Measurements from ENCODE around the gene THRB. TPM values are rescaled to one million over a fixed set of nuclear protein-coding genes. Genes with fewer than 3 reads are reported as not detected.

The THRB gene
- total RNA-seq, 5 donors from 2014 or later (not counting 1 experiment from before 2014, with no cell fraction given) = 0.03 to 0.29 (median 0.19) TPM; not detected in 2

GRCh38 chr3:24240306-24240705 is 254.3 kb downstream of the THRB start:
- ChIA-PET POLR2A (no interaction called here), CTCF (interaction anchor here (0.6 to 1.9 kb wide), 2 partner anchors 352 to 1762 kb away, joined by 3 to 6 read pairs; no protein-coding TSS in a partner anchor)
- ATAC-seq (replicated peaks in 1 of 4) (no peak), DNase-seq (no peak)
- no peak overlapping the region for H3K4me3 Mint-ChIP-seq
- Histone ChIP-seq H3K9me3 (no peaks in the 10 kb centered on the region), H3K36me3 (ENCODE audit: control insufficient read depth in 2 of 2, extremely low read depth in 1 of 2, insufficient read depth in 1 of 2, low read length in 1 of 2) (no peaks in the 10 kb centered on the region), H3K27ac (ENCODE audit: low read length) (no peak overlapping the region), H3K4me1 (ENCODE audit: control insufficient read depth in 1 of 2, extremely low read depth in 1 of 2, insufficient read depth in 2 of 2, low read length in 2 of 2) (no peaks in the 10 kb centered on the region), H3K27me3 (replicated peaks in 1 of 2; ENCODE audit: control insufficient read depth in 2 of 2, extremely low read depth in 1 of 2, insufficient read depth in 2 of 2, low read length in 1 of 2) (no peaks in the 10 kb centered on the region), H3K4me3 (ENCODE audit: control insufficient read depth in 1 of 2, extremely low read depth in 1 of 2, low read length in 1 of 2) (no peak overlapping the region)
- H3K27ac Mint-ChIP-seq = no peak overlapping the region
- 93% methylated on average over 2 of the region's 6 CpGs for WGBS (ENCODE audit: insufficient coverage)
- no peaks in the 10 kb centered on the region for H3K4me1 Mint-ChIP-seq
- H3K27me3 Mint-ChIP-seq = peaks cover 3 to 7% of the 10 kb centered on the region in 2 donors
- no peaks in the 10 kb centered on the region for H3K9me3 Mint-ChIP-seq
- H3K36me3 Mint-ChIP-seq = no peaks in the 10 kb centered on the region

- no peaks in the 10 kb centered on the region for H3K27me3 Mint-ChIP-seq
- no CpG with 5 or more reads among the region's 4 CpGs for WGBS (ENCODE audit: insufficient coverage)
- no peaks in the 10 kb centered on the region for H3K9me3 ChIP-seq
- H3K4me3 Mint-ChIP-seq = no peak overlapping the region
- no peaks in the 10 kb centered on the region for H3K4me1 Mint-ChIP-seq
- DNase-seq = peak in 16 of 35 experiments; percentile 1 to 65 (median 8)
- POLR2A ChIA-PET = no interaction called here
- H3K4me1 ChIP-seq (ENCODE audit: control insufficient read depth in 1 of 2, extremely low read depth in 1 of 2, insufficient read depth in 2 of 2, low read length in 2 of 2) = no peaks in the 10 kb centered on the region
- no peaks in the 10 kb centered on the region for H3K36me3 Mint-ChIP-seq
- H3K27ac ChIP-seq (ENCODE audit: low read length) = no peak overlapping the region
- no peaks in the 10 kb centered on the region for H3K27me3 ChIP-seq (replicated peaks in 1 of 2; ENCODE audit: control insufficient read depth in 2 of 2, extremely low read depth in 1 of 2, insufficient read depth in 2 of 2, low read length in 1 of 2)
- no peak for ATAC-seq (replicated peaks in 1 of 4)
- CTCF ChIA-PET = interaction anchor here (1.4 to 2.4 kb wide), 3 partner anchors 13 to 350 kb away, joined by 6 to 10 read pairs (median 7); no protein-coding TSS in a partner anchor
- H3K27ac Mint-ChIP-seq = no peak overlapping the region
- no peaks in the 10 kb centered on the region for H3K36me3 ChIP-seq (ENCODE audit: control insufficient read depth in 2 of 2, extremely low read depth in 1 of 2, insufficient read depth in 1 of 2, low read length in 1 of 2)
- no peak overlapping the region for H3K4me3 ChIP-seq (ENCODE audit: control insufficient read depth in 1 of 2, extremely low read depth in 1 of 2, low read length in 1 of 2)
- H3K9me3 Mint-ChIP-seq = no peaks in the 10 kb centered on the region
Observed at GRCh38 chr3:24237971-24238706, 256.5 kb downstream of the THRB start.

- Mint-ChIP-seq H3K4me1 (no peaks in the 10 kb centered on the region), H3K9me3 (no peaks in the 10 kb centered on the region), H3K27ac (no peak overlapping the region), H3K4me3 (no peak overlapping the region), H3K27me3 (peaks cover 0 to 2% of the 10 kb centered on the region in 2 donors), H3K36me3 (no peaks in the 10 kb centered on the region)
- no peak for DNase-seq
- POLR2A ChIA-PET = no interaction called here
- Histone ChIP-seq H3K4me1 (ENCODE audit: control insufficient read depth in 1 of 2, extremely low read depth in 1 of 2, insufficient read depth in 2 of 2, low read length in 2 of 2) (no peaks in the 10 kb centered on the region), H3K27ac (ENCODE audit: low read length) (no peak overlapping the region), H3K27me3 (replicated peaks in 1 of 2; ENCODE audit: control insufficient read depth in 2 of 2, extremely low read depth in 1 of 2, insufficient read depth in 2 of 2, low read length in 1 of 2) (no peaks in the 10 kb centered on the region), H3K36me3 (ENCODE audit: control insufficient read depth in 2 of 2, extremely low read depth in 1 of 2, insufficient read depth in 1 of 2, low read length in 1 of 2) (no peaks in the 10 kb centered on the region), H3K4me3 (ENCODE audit: control insufficient read depth in 1 of 2, extremely low read depth in 1 of 2, low read length in 1 of 2) (no peak overlapping the region), H3K9me3 (no peaks in the 10 kb centered on the region)
- CTCF ChIA-PET = interaction anchor here (0.6 to 1.1 kb wide), 2 partner anchors 346 to 347 kb away, joined by 3 read pairs; no protein-coding TSS in a partner anchor
- ATAC-seq (replicated peaks in 1 of 4) = no peak
- 55% methylated on average over 3 of the region's 3 CpGs for WGBS (ENCODE audit: insufficient coverage)
Observed at GRCh38 chr3:24235121-24235520, 259.5 kb downstream of the THRB start.

GRCh38 chr3:24232784-24233183 is 261.9 kb downstream of the THRB start:
- H3K27me3 Mint-ChIP-seq = peaks cover 0 to 2% of the 10 kb centered on the region in 2 donors
- Histone ChIP-seq H3K27me3 (replicated peaks in 1 of 2; ENCODE audit: control insufficient read depth in 2 of 2, extremely low read depth in 1 of 2, insufficient read depth in 2 of 2, low read length in 1 of 2) (no peaks in the 10 kb centered on the region), H3K27ac (ENCODE audit: low read length) (no peak overlapping the region), H3K9me3 (no peaks in the 10 kb centered on the region), H3K4me3 (ENCODE audit: control insufficient read depth in 1 of 2, extremely low read depth in 1 of 2, low read length in 1 of 2) (no peak overlapping the region), H3K36me3 (ENCODE audit: control insufficient read depth in 2 of 2, extremely low read depth in 1 of 2, insufficient read depth in 1 of 2, low read length in 1 of 2) (no peaks in the 10 kb centered on the region), H3K4me1 (ENCODE audit: control insufficient read depth in 1 of 2, extremely low read depth in 1 of 2, insufficient read depth in 2 of 2, low read length in 2 of 2) (no peaks in the 10 kb centered on the region)
- no peaks in the 10 kb centered on the region for H3K36me3 Mint-ChIP-seq
- ChIA-PET POLR2A (interaction anchor here in 1 of 2 donors (0.6 kb wide), 1 partner anchor 457 kb away, joined by 3 read pairs; no protein-coding TSS in a partner anchor), CTCF (interaction anchor here in 1 of 2 donors (0.8 kb wide), 1 partner anchor 46 kb away, joined by 12 read pairs; no protein-coding TSS in a partner anchor)
- no CpG with 5 or more reads among the region's 1 CpG for WGBS (ENCODE audit: insufficient coverage)
- no peak for DNase-seq
- no peak overlapping the region for H3K4me3 Mint-ChIP-seq
- no peaks in the 10 kb centered on the region for H3K4me1 Mint-ChIP-seq
- H3K9me3 Mint-ChIP-seq = no peaks in the 10 kb centered on the region
- ATAC-seq (replicated peaks in 1 of 4) = no peak
- no peak overlapping the region for H3K27ac Mint-ChIP-seq

- Mint-ChIP-seq H3K4me3 (no peak overlapping the region), H3K36me3 (no peaks in the 10 kb centered on the region), H3K27ac (no peak overlapping the region), H3K9me3 (no peaks in the 10 kb centered on the region), H3K4me1 (no peaks in the 10 kb centered on the region), H3K27me3 (peaks cover 0 to 2% of the 10 kb centered on the region in 2 donors)
- WGBS (ENCODE audit: insufficient coverage) = 0% methylated on average over 1 of the region's 5 CpGs
- CTCF ChIA-PET = no interaction called here
- POLR2A ChIA-PET = no interaction called here
- ATAC-seq (replicated peaks in 1 of 4) (no peak), DNase-seq (no peak)
- Histone ChIP-seq H3K36me3 (ENCODE audit: control insufficient read depth in 2 of 2, extremely low read depth in 1 of 2, insufficient read depth in 1 of 2, low read length in 1 of 2) (no peaks in the 10 kb centered on the region), H3K27ac (ENCODE audit: low read length) (no peak overlapping the region), H3K4me1 (ENCODE audit: control insufficient read depth in 1 of 2, extremely low read depth in 1 of 2, insufficient read depth in 2 of 2, low read length in 2 of 2) (no peaks in the 10 kb centered on the region), H3K9me3 (no peaks in the 10 kb centered on the region), H3K27me3 (replicated peaks in 1 of 2; ENCODE audit: control insufficient read depth in 2 of 2, extremely low read depth in 1 of 2, insufficient read depth in 2 of 2, low read length in 1 of 2) (no peaks in the 10 kb centered on the region), H3K4me3 (ENCODE audit: control insufficient read depth in 1 of 2, extremely low read depth in 1 of 2, low read length in 1 of 2) (no peak overlapping the region)
Observed at GRCh38 chr3:24229468-24230221, 265.0 kb downstream of the THRB start.

- no peak overlapping the region for H3K4me3 ChIP-seq (ENCODE audit: control insufficient read depth in 1 of 2, extremely low read depth in 1 of 2, low read length in 1 of 2)
- no peaks in the 10 kb centered on the region for H3K36me3 ChIP-seq (ENCODE audit: control insufficient read depth in 2 of 2, extremely low read depth in 1 of 2, insufficient read depth in 1 of 2, low read length in 1 of 2)
- CTCF ChIA-PET = no interaction called here
- H3K27me3 ChIP-seq (replicated peaks in 1 of 2; ENCODE audit: control insufficient read depth in 2 of 2, extremely low read depth in 1 of 2, insufficient read depth in 2 of 2, low read length in 1 of 2) = peaks cover 0 to 3% of the 10 kb centered on the region in 2 experiments
- no peak overlapping the region for H3K27ac ChIP-seq (ENCODE audit: low read length)
- ATAC-seq (replicated peaks in 1 of 4) = no peak
- H3K9me3 Mint-ChIP-seq = no peaks in the 10 kb centered on the region
- peaks cover 0 to 2% of the 10 kb centered on the region in 2 donors for H3K27me3 Mint-ChIP-seq
- H3K4me1 Mint-ChIP-seq = no peaks in the 10 kb centered on the region
- POLR2A ChIA-PET = no interaction called here
- no peaks in the 10 kb centered on the region for H3K4me1 ChIP-seq (ENCODE audit: control insufficient read depth in 1 of 2, extremely low read depth in 1 of 2, insufficient read depth in 2 of 2, low read length in 2 of 2)
- H3K9me3 ChIP-seq = no peaks in the 10 kb centered on the region
- no peaks in the 10 kb centered on the region for H3K36me3 Mint-ChIP-seq
- 78% methylated on average over 1 of the region's 3 CpGs for WGBS (ENCODE audit: insufficient coverage)
- DNase-seq = no peak
- H3K27ac Mint-ChIP-seq = no peak overlapping the region
- H3K4me3 Mint-ChIP-seq = no peak overlapping the region
Observed at GRCh38 chr3:24227635-24228034, 267.0 kb downstream of the THRB start.
